Mucosa of stomach (tissue), 1 donor: ENCODE measurements around the gene MSANTD1.

Experiments
- H3K27me3 ChIP-seq: one replicate; pipeline ENCODE4 v1.7.0; 2013; ENCODE audit warnings: mild to moderate bottlenecking, low read length; ENCODE audit not compliant: control insufficient read depth, insufficient read depth
- H3K36me3 ChIP-seq: one replicate; pipeline ENCODE4 v1.7.0; 2013; ENCODE audit warnings: low read length; ENCODE audit not compliant: control insufficient read depth, insufficient read depth
- H3K4me1 ChIP-seq: one replicate; pipeline ENCODE4 v1.7.0; 2013; ENCODE audit warnings: mild to moderate bottlenecking, low read length; ENCODE audit not compliant: control insufficient read depth, insufficient read depth
- H3K4me3 ChIP-seq: one replicate; pipeline ENCODE4 v1.7.0; 2013; ENCODE audit warnings: low read length
- H3K9ac ChIP-seq: one replicate; pipeline ENCODE4 v1.7.0; 2013; ENCODE audit warnings: mild to moderate bottlenecking, low read length, moderate library complexity
- H3K9me3 ChIP-seq: one replicate; pipeline ENCODE4 v1.7.0; 2013; ENCODE audit warnings: mild to moderate bottlenecking, low read length, moderate library complexity; ENCODE audit not compliant: control insufficient read depth
- donor health status: Pancreatic carcinoma.

Gene MSANTD1

DNA sequence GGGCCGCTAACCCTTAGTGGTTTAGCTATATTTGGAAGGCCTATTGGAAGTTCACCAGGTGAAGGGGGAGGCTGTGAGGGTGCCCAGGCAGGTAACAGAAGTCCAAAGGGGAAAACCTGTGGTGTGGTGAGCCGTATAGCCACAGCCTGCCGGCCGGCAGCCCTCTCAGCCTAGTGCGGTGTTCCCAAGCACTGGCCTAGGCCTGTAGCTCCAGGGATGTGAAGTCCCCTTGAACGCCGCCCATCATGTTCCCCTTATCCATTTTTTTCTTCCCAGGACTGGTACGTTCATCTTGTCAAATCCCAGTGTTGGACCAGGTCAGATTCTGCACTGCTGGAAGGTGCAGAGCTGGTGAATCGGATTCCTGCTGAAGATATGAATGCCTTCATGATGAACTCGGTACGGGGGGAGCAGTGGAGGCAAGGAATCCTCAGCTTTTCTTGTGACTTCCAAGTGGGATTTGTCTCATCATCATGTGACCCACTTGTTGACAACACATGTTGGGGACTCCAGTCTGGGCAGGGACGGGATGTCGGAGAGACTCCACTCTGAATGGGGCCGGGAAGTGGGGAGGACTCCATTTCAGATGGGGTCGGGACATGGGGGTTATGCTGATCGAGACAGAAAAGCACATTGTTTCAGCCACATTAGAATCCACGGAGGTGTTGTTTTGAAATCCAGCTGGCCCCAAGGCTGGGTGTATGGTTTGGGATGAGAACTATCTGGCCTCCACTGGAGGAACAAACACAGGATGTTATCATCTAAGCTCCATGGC is 39.2 kb upstream of the MSANTD1 start:
- no peak overlapping the region for H3K9ac ChIP-seq
- H3K36me3 ChIP-seq: peaks cover 27% of the 10 kb centered on the region
- H3K9me3 ChIP-seq: no peaks in the 10 kb centered on the region
- no peak overlapping the region for H3K4me3 ChIP-seq
- no peaks in the 10 kb centered on the region for H3K4me1 ChIP-seq
- H3K27me3 ChIP-seq: no peaks in the 10 kb centered on the region

DNA sequence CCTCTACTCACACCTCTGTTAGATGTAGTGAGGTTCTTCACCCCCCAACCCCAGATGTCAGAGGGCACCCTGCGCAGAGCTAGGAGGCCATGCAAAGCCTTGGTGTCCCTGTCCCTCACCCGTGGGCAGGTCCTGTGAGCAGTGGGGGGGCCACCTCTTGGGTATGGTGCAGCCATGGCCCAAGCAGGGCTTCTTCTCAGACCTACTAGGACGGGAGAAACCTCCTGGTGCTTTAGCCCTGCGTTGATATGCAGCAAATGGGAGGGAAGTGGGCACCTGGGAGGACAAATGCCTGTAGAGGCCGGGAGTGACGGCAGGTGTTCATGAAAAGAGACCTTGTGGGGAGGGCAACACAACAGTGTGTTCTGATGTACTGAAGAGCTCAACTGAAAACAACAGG is 38.5 kb upstream of the MSANTD1 start:
- no peak overlapping the region for H3K9ac ChIP-seq
- no peak overlapping the region for H3K4me3 ChIP-seq
- no peaks in the 10 kb centered on the region for H3K4me1 ChIP-seq
- no peaks in the 10 kb centered on the region for H3K9me3 ChIP-seq
- H3K27me3 ChIP-seq: no peaks in the 10 kb centered on the region
- peaks cover 27% of the 10 kb centered on the region for H3K36me3 ChIP-seq

DNA sequence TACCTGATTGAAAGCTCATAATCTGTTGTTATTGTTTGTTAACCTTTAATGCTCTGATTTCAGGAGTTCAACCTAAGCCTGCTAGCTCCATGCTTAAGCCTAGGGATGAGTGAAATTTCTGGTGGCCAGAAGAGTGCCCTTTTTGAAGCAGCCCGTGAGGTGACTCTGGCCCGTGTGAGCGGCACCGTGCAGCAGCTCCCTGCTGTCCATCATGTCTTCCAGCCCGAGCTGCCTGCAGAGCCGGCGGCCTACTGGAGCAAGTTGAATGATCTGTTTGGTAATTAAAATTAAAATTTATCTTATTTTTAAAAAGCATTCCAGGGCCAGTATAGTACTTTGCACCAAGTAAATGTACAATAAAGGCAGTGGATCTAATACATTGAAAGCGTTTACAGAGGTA is 37.1 kb upstream of the MSANTD1 start:
- H3K9me3 ChIP-seq: no peaks in the 10 kb centered on the region
- H3K4me1 ChIP-seq: no peaks in the 10 kb centered on the region
- peaks cover 36% of the 10 kb centered on the region for H3K36me3 ChIP-seq
- H3K9ac ChIP-seq: no peak overlapping the region
- no peaks in the 10 kb centered on the region for H3K27me3 ChIP-seq
- no peak overlapping the region for H3K4me3 ChIP-seq

DNA sequence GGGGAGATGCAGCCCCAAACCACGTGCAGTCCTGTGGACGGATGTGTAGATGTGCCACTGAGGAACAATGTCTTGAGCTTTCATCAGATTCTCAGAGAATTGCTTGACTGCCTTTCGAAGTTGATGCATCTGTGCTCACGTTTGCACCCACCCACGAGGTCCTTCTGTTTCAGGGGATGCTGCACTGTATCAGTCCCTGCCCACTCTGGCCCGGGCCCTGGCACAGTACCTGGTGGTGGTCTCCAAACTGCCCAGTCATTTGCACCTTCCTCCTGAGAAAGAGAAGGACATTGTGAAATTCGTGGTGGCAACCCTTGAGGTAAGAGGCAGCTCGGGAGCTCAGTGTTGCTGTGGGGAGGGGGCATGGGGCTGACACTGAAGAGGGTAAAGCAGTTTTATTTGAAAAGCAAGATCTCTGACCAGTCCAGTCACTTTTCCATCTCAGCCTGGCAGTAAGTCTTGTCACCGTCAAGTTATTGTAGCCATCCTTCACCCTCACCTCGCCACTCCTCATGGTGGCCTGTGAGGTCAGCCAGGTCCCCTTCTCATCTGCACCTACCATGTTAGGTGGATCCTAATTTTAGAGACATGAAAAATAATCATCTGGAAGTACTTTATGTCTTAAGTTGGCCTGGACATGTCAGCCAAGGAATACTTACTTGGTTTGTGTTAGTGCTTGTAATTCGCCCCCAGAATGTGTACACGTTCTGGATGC is 36.4 kb upstream of the MSANTD1 start:
- Histone ChIP-seq H3K9ac (no peak overlapping the region), H3K36me3 (peaks cover 35% of the 10 kb centered on the region), H3K9me3 (no peaks in the 10 kb centered on the region), H3K4me3 (no peak overlapping the region), H3K27me3 (no peaks in the 10 kb centered on the region), H3K4me1 (no peaks in the 10 kb centered on the region)

DNA sequence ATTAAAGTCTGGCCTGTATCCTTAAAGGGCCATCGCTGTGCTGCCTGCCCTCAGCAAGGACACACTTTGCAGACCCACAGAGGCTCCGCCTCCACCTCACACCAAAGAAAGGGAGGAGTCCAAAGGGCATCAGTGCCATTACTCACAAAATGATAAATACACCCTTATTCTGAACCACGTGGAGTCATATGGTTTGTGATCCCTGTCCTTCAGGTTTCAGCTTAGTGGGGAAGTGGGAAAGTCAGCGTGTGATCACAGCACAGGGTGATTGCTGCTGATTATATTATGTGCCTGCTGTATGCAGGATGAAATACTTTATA is 35.9 kb upstream of the MSANTD1 start:
- H3K9ac ChIP-seq: no peak overlapping the region
- no peaks in the 10 kb centered on the region for H3K9me3 ChIP-seq
- no peak overlapping the region for H3K4me3 ChIP-seq
- H3K27me3 ChIP-seq: no peaks in the 10 kb centered on the region
- peaks cover 34% of the 10 kb centered on the region for H3K36me3 ChIP-seq
- H3K4me1 ChIP-seq: no peaks in the 10 kb centered on the region

DNA sequence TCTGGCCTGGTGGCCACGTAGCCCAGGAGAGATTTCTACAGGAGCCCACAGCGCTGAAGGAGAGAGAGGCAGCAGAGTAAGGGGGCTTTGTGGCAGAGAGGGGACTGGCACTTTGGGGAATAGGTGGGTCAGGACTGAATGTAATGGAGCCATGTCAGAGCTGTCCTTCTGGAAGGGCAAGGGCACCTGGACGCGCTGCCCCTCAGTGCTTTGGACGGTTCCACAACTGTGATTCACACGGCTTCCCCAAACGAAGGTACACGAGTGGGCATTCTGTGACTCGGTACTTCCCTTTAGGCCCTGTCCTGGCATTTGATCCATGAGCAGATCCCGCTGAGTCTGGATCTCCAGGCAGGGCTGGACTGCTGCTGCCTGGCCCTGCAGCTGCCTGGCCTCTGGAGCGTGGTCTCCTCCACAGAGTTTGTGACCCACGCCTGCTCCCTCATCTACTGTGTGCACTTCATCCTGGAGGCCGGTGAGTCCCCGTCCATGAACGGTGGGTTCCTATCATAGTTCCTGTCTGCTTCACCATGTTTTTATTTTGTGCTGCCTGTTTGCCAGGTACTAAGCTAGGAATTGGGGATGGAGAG is 35.2 kb upstream of the MSANTD1 start:
- H3K9ac ChIP-seq: no peak overlapping the region
- H3K36me3 ChIP-seq: peaks cover 34% of the 10 kb centered on the region
- H3K4me1 ChIP-seq: no peaks in the 10 kb centered on the region
- no peaks in the 10 kb centered on the region for H3K27me3 ChIP-seq
- no peaks in the 10 kb centered on the region for H3K9me3 ChIP-seq
- H3K4me3 ChIP-seq: no peak overlapping the region

DNA sequence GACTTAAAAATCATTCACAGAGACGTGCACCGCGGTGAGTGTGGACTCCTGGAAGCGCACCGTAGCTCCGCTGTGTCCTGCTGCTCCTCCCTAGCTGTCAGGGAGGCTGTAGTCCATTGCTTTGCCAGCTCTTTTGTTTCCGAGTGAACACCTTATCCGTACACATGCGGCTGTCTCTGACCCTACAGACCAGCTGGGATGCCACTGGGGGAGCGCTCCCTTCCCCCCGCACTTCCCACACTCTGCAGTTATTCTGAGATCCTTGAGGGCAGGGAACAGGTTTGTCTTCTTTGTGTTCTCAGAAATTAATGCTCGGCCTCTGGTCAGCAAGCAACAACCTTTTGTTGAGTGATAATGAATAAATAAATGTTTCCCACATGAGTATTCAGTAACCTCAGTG is 33.7 kb upstream of the MSANTD1 start:
- Histone ChIP-seq H3K27me3 (no peaks in the 10 kb centered on the region), H3K4me1 (no peaks in the 10 kb centered on the region), H3K9ac (no peak overlapping the region), H3K4me3 (no peak overlapping the region), H3K9me3 (no peaks in the 10 kb centered on the region), H3K36me3 (peaks cover 34% of the 10 kb centered on the region)

DNA sequence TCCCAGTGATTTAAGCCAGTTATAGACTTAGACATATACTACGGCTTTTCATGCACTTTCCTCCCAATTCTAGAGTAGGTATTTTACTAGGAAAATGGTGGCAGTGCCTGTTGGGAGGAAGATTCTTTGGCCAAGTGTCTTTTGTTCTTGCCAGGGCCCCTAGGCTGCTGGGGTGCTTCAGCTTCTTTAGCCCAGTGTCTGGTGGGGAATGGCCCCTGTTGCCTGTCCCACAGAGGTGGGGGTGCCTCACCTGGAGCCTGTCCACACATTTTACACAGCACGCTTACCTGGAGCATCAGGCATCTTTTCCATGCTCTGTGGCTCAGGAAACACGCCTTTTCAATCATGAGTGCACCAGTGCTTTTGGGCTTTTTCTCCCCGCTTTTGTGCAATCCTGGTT is 33.2 kb upstream of the MSANTD1 start:
- Histone ChIP-seq H3K9me3 (no peaks in the 10 kb centered on the region), H3K4me1 (no peaks in the 10 kb centered on the region), H3K4me3 (no peak overlapping the region), H3K27me3 (no peaks in the 10 kb centered on the region), H3K9ac (no peak overlapping the region), H3K36me3 (peaks cover 34% of the 10 kb centered on the region)

DNA sequence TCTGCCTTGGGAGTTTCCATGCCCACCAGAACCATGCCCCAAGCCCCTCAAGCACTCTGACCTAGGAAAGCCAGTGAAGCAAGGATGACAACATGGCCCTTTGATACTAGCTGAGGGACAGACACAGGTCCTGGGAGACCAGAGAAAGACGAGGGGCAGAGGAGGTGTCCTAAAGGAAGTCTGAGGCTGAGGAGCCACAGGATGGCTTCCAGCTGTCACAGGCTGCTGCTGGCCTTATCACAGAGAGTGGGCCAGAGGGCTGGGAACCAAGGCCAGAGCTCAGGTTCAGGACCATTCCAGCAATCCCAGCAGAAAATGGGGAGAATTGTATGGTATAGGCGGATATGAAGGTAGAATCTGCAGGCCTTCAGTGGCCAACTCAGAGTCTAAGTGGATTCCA is 31.7 kb upstream of the MSANTD1 start:
- no peak overlapping the region for H3K4me3 ChIP-seq
- H3K9ac ChIP-seq: no peak overlapping the region
- H3K36me3 ChIP-seq: peaks cover 33% of the 10 kb centered on the region
- no peaks in the 10 kb centered on the region for H3K4me1 ChIP-seq
- H3K9me3 ChIP-seq: no peaks in the 10 kb centered on the region
- no peaks in the 10 kb centered on the region for H3K27me3 ChIP-seq

DNA sequence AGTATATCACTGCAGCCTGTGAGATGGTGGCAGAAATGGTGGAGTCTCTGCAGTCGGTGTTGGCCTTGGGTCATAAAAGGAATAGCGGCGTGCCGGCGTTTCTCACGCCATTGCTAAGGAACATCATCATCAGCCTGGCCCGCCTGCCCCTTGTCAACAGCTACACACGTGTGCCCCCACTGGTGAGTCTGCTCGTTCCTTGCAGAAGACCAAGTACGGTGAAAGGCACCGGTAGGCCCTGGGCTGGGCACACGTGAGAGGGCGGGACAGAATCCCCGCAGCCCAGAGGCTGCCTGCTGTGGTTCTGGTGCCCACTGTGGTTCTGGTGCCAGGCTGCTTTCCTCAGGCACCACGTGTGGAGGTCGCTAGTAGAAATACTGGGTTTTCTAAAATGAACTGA is 31.2 kb upstream of the MSANTD1 start:
- Histone ChIP-seq H3K4me3 (no peak overlapping the region), H3K36me3 (peaks cover 29% of the 10 kb centered on the region), H3K9ac (no peak overlapping the region), H3K9me3 (no peaks in the 10 kb centered on the region), H3K27me3 (no peaks in the 10 kb centered on the region), H3K4me1 (no peaks in the 10 kb centered on the region)

DNA sequence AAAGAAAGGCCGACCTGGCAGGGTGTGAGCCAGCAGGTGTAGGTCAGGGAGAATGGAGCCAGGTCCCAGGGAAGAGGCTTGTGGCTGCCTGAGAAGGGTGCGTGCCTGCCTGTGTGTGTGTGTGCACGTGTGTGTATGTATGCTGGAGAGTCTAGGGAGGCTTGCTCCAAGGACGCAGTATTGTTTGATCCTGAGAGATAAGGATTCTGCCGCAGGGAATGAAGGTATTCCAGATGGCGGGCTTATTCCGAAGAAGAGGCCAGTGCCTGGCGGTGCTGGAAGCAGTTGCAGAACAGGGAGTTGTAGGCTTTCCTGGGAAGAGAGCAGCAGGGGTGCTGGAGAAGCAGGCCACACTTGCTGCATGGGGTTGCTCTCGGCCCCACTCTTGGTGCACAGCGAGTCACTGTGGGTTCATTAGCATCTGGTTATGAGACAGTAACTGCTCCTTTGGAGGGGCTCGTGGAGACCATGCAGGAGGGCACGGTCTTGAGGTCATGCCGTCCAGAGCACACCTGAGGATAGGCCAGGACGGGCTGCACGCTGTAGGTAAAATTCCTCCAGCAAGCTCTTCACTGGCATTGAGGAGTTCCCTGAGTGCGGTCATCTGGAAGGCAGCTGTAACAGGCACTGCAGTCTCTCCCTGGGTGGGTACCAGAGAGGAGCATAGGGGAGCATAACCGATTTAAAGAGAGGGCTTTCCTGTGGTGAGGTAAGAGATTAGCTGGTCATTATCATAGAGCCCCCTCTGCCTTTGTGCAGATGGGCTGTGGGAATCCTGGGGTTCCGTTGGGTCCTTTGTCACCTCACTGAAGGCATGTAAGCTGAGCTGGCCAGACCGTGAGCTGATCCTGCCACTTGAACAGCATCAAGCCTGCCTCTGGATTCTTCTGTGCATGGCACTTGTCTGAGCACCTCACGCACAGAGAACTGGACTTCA is 29.9 kb upstream of the MSANTD1 start:
- Histone ChIP-seq H3K9ac (no peak overlapping the region), H3K4me1 (no peaks in the 10 kb centered on the region), H3K4me3 (no peak overlapping the region), H3K27me3 (no peaks in the 10 kb centered on the region), H3K36me3 (peaks cover 27% of the 10 kb centered on the region), H3K9me3 (no peaks in the 10 kb centered on the region)
